Left lobe of liver (tissue), 2 donors: ENCODE data around the gene COX5A. TPM values are rescaled to one million over a fixed set of nuclear protein-coding genes. Genes with fewer than 3 reads are reported as not detected.

Experiments used
- ATAC-seq: fragments of 200-7000 bp; cut with Tn5 transposase; one replicate; pipeline ENCODE4 v1.9.1; 2020; ENCODE audit warnings: mild to moderate bottlenecking, moderate library complexity
- DNase-seq: peaks from one replicate; pipeline ENCODE4 v3.0.0-alpha.2; 2020; ENCODE audit warnings: low spot score
- total RNA-seq: library from RNA; stranded (reverse); gene quantifications from one replicate; pipeline ENCODE4 v1.2.1, GENCODE V29; 2021
- donor health status: DM: no; HTN: no; CAD: no; lungs with moderate emphysema.
- donor health status: DM: no; HTN: yes; CAD: no.

COX5A gene
- 134 TPM for total RNA-seq

- ATAC-seq (peak; percentile 95), DNase-seq (peak; percentile 96)
Measured at GRCh38 chr15:74937590-74938371, at the start of gene COX5A. Gene COX5A, minus strand, starts transcription at chr15:74938073. Its CDS starts 59 bp downstream, at chr15:74938014.

DNA sequence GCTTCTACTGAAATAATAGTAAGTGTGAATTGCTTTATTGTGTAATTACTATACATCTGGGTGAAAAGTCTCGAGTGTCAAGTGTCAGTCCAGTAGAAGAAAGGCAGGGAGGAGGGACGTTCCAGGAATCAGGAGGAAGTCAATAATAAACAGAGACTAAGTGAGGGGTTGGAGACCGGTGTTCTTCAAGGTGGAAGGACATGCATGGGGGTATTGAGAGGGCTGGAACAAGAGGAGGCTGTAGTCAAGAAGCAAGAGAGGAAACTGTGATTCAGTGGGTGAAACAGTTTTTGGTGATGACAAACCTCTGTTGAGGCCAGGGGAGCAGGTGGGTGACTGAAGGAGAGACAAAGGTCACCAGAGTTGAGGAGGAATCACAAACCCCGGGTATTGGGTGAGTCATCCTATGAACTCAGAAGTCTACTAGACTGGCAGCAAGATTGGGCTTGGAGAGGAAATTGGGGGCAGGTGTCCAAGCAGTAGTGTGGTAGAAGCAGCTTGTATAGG lies 45.9 kb upstream of the COX5A start:
- DNase-seq = no peak
- no peak for ATAC-seq

DNA sequence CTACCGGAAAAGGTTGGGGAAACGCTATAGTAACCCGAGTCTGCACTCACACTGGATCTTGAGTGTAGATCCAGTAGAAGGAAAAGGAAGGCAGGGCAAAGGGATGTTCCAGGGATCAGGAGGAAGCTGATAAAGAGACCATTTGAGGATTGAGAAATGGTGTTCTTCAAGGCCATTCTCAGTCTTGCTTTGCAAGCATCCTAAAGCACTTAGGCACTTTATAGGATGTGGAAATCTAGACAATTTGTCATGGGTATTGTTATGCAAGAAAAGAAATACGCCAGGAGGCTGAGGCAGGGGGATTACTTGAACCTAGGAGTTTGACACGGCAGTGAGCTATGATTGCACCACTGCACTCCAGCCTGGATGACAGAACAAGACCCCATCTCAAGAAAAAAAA lies 44.3 kb upstream of the COX5A start:
- no peak for DNase-seq
- ATAC-seq = no peak

DNA sequence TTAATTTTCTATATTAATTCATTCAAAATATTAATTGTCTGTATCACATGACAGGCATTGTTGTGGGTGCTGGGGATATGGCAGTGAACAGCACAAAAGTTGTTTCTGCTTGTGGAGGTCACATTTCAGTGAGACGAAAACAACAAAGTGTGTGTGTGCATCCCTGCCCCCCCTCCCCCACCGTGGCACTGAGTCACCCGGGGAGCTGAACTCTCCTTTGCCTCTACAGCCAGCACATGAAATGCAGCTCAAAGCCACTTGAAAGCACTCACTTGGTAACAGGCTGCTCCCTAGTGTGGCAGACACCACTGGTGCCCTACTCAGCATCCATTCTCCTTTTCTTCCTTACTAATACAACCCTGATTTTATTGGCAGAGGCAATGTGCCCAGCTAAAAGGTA lies 40.6 kb upstream of the COX5A start:
- ATAC-seq (no peak), DNase-seq (no peak)

- no peak for ATAC-seq
- DNase-seq = no peak
Measured at GRCh38 chr15:74978077-74978476, 40.2 kb upstream of the COX5A start.

GRCh38 chr15:74977599-74977998 lies 39.7 kb upstream of the COX5A start:
- ATAC-seq (no peak), DNase-seq (no peak)

DNA sequence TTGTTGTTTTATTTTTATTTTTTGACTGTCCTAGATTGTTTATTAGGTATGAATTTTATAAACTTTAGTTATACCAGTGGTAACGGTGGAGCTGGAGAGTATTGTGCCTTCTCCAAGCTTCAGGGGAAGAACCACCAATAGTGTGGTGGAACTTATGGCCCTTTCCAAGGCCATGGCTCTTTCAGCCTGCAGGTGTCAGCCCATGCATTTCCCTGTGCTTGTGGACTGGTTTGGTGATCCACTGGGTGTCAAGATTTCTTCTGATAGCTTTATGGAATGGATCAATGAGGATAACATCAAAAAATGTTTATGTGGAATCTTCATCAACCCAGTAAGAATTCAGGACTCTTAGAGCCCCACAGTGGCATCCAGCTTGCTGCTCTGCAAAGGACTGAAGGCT lies 38.3 kb upstream of the COX5A start:
- no peak for DNase-seq
- no peak for ATAC-seq

- DNase-seq = no peak
- no peak for ATAC-seq
Measured at GRCh38 chr15:74967670-74968069, 29.8 kb upstream of the COX5A start.

DNA sequence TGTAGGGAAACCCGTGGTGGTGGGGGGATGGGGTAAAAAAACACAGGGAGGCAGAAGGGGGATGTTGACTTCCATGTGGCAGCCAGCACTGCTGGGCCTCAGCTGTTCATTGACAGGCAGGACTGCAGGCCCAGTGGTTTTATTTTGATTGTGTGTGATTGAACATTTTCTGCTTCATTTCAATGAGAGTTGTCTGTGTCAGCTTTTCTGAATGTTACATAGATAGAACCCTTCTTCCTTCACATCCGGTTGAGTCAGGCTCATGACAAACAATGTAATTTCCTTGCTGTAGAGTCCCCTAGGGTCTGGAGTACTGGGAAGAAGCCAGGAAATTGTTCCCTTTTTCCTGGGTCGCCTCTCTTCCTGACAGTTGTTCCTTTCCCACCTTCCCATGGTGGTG lies 26.9 kb upstream of the COX5A start:
- DNase-seq (no peak), ATAC-seq (peak; percentile 41)

DNA sequence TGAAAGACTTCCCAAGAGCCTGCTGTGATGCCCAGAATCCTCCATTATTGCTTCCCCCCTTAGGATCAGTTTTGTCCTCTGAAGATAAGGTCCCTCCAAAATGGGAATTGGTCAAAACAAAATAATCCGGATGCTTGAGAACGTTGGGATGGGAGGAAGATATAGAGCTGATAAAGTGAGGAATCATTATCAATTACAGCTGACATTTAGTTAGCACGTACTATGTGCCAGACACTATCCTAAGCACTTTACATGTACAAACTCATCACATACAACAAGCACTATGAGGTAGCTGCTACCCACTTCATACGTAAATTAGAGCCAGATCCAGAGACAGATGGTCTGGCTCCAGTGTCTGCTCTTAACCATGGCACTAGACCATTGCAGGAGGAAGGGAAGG lies 25.3 kb upstream of the COX5A start:
- no peak for ATAC-seq

GRCh38 chr15:74962671-74963070 lies 24.8 kb upstream of the COX5A start:
- no peak for ATAC-seq

More for the DNA sequence above, 25.3 kb upstream of the COX5A start:
- no peak for DNase-seq

DNA sequence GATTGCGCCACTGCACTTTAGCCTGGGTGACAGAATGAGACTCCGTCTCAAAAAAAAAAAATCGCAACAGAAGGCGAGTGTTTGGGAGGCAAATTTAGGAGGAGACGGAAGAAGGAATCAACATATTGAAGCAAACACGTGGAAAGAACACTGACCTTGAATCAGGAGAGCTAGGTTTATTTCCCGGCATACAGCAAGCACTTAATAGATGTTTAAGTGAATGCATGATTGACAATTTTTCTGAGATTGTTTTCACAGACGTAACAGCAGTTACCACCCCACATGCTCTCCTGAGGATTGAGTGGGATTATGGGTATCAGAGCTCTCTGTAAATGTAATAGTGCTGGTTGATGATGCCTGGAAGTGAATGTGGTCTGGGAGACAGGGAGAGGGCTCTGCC lies 24.3 kb upstream of the COX5A start:
- ATAC-seq (no peak), DNase-seq (no peak)

More at GRCh38 chr15:74962671-74963070, 24.8 kb upstream of the COX5A start:
- no peak for DNase-seq

DNA sequence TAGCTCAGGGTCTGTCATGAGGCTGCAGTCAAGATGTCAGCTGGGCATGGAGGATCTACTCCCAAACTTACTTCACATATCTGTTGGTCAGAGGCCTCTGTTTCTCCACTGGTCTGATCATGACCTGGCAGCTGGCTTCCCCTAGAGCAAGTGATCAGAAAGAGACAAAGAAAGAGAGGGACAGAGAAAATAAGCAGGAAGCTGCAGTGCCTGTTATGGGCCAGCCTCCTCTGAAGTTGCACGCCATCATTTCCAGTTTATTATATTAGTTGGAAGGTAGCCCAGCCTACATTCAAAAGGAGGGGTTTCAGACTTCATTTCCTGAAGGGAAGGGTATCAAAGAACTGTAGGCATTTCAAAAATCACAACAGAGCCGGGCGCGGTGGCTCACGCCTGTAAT lies 23.7 kb upstream of the COX5A start:
- ATAC-seq (no peak), DNase-seq (no peak)

DNA sequence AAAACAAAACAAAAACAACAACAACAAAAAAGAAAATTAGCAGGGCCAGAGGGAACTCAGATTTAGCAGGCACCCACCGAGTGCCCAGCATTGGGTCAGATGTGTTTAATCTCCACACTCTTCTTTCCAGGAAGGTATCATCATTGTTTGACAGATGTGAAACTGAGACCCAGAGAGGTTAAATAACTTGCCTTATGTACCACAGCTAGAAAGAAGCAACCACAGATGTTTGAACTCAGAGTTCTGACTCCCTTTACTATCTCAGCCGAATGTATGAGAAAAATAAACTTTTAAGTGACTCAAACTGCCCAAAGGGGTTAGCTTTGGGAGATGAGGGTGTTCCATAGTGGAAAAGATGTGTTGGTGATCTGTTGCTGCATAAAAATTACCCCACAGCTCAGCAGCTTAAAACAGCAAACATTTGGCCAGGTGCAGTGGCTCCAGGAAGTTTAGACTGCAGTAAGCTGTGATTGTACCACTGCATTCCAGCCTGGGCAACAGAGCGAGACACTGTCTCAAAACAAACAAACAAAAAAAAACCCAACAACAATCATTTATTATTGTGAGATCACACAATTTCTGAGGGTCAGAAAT lies 23.2 kb upstream of the COX5A start:
- DNase-seq = no peak
- no peak for ATAC-seq

DNA sequence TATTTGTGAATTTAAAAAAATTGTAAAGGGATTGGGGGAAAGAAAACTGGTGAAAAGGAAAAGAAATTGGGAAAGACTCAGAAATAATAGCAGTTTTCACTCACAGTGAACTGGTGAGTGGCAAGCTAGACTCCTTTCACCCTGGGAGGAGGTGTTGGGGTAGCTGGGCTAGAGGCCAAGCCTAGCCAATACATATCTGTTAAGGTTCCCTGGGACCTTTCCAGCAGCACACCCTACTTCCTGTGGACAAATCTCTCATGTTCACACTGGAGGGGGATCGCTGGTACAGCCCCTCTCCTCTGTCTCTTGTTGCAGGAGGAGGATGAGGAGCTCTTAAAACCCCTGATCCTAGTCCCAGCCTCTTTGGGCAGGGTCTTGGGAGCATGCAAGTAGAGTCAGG lies 22.4 kb upstream of the COX5A start:
- ATAC-seq = no peak
- no peak for DNase-seq

GRCh38 chr15:74959586-74959939 lies 21.7 kb upstream of the COX5A start:
- no peak for ATAC-seq

DNA sequence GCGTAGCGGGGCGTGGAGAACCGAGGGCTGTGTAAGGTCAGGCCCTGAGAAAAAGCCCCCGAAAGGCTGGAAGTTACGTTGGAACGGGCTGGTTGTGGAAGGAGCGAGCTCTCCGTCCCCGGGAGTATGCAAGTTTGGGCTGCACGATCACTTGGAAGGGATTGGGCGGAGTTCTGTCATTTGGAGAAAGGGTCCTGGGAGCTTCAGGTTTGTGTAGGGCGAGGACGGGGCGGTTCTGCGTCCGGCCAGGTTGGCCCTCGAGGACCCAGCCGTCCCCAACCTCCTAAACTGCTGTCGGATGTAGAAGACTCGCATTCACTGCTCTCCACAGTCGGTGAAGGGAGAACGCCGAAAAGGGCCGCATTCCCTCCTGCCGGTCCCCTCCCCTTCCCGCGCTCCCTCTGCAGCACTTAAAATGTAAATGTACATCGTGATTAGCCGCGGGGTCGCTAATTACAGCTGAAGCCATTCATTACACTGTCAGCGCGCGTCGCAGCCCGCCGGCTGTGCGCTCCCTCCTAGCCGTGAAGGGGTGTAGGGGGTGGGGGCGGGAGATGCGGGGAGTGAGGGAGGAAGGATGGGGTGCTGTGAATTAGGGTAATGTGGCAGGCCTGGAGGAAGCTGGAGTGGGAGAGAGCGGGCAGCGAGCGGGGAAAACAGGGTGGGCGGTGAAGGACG lies 21.2 kb upstream of the COX5A start:
- ATAC-seq (no peak), DNase-seq (no peak)

More at GRCh38 chr15:74959586-74959939, 21.7 kb upstream of the COX5A start:
- DNase-seq = no peak

DNA sequence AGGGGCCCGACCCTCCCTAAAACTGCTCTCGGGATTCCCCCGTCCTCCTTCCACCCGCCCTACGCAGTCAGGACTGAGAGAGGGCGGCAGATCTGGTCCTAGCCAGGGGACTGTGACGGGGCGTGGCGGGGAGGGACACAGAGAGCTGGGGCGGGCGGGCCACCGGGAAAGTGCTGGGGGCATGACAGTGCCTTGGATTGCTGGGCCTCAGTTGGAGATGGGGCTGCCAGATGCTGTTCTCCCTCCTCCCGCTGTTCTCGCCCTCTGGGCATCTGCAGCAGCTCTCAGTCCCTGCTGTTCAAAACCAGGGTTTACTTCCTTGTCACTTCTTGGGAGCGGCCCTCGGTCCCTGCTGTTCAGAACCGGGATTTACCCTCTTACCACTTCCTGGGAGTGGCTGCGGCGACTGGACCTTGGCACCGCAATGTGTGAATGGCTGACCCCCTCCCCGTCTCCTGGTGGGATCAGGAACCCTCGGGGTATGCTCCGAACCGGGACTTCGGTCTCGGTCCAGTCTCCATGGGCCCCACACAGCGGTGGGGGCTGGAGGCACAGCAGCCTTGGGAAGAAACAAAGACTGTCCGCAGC lies 20.5 kb upstream of the COX5A start:
- ATAC-seq (peak; percentile 22), DNase-seq (peak; percentile 49)

GRCh38 chr15:74957476-74958035 lies 19.7 kb upstream of the COX5A start:
- DNase-seq = no peak
- ATAC-seq = no peak

- DNase-seq (peak; percentile 80), ATAC-seq (peak; percentile 93)
Measured at GRCh38 chr15:74956648-74957475, 19.0 kb upstream of the COX5A start, which contains the start of gene RPP25. Gene RPP25, minus strand, starts transcription at chr15:74956772. Its CDS starts 189 bp downstream, at chr15:74956583.
